ENCODE measurements around the gene PRKCB.

Gene PRKCB

GRCh38 chr16:23945243-23945642, 109.5 kb downstream of the PRKCB start:
- no peak for DNase-seq

- no peak for DNase-seq
Measured at GRCh38 chr16:23947838-23948237, 112.1 kb downstream of the PRKCB start.

- DNase-seq = no peak
Measured at GRCh38 chr16:23948949-23949411, 113.2 kb downstream of the PRKCB start.

GRCh38 chr16:23949630-23950290, 114.0 kb downstream of the PRKCB start:
- DNase-seq = no peak

- no peak for DNase-seq
Measured at GRCh38 chr16:23950291-23950894, 114.6 kb downstream of the PRKCB start.

GRCh38 chr16:23950898-23951297, 115.1 kb downstream of the PRKCB start:
- no peak for DNase-seq

- no peak for DNase-seq
Measured at GRCh38 chr16:23952128-23952970, 116.6 kb downstream of the PRKCB start.

GRCh38 chr16:23952971-23953300, 117.2 kb downstream of the PRKCB start:
- no peak for DNase-seq

- no peak for DNase-seq
Measured at GRCh38 chr16:23953476-23953875, 117.7 kb downstream of the PRKCB start.

- DNase-seq = no peak
Measured at GRCh38 chr16:23955088-23955487, 119.3 kb downstream of the PRKCB start.

GRCh38 chr16:23957287-23957686, 121.5 kb downstream of the PRKCB start:
- DNase-seq = no peak

GRCh38 chr16:23959072-23959751, 123.4 kb downstream of the PRKCB start:
- no peak for DNase-seq

GRCh38 chr16:23959752-23960072, 123.9 kb downstream of the PRKCB start:
- DNase-seq = no peak

- no peak for DNase-seq
Measured at GRCh38 chr16:23960081-23960885, 124.5 kb downstream of the PRKCB start.

- no peak for DNase-seq
Measured at GRCh38 chr16:23962001-23962400, 126.2 kb downstream of the PRKCB start.

GRCh38 chr16:23964136-23964535, 128.4 kb downstream of the PRKCB start:
- no peak for DNase-seq

- DNase-seq = no peak
Measured at GRCh38 chr16:23965137-23965733, 129.5 kb downstream of the PRKCB start.

GRCh38 chr16:23966597-23967394, 131.0 kb downstream of the PRKCB start:
- DNase-seq = no peak

GRCh38 chr16:23967775-23968174, 132.0 kb downstream of the PRKCB start:
- no peak for DNase-seq

GRCh38 chr16:23968176-23968575, 132.4 kb downstream of the PRKCB start:
- DNase-seq = no peak

All from T1000 (cell line).